Parathyroid adenoma (tissue), 2 donors: ENCODE results near the gene DEFB118.
"Not testable (repeated sequence)": the region's sequence is repeated elsewhere in the genome, so short reads cannot be mapped to it uniquely, and the experiment has no call there.

Experiments used
- H2AFZ ChIP-seq: fragments of 300-600 bp; sonication (generic); one replicate; pipeline ENCODE4 v1.7.0; 2017; ENCODE audit warnings: antibody characterized with exemption, mild to moderate bottlenecking
- H3K27ac ChIP-seq: fragments of 300-600 bp; sonication (generic); one replicate; pipeline ENCODE4 v1.7.0; 2017
- H3K27me3 ChIP-seq: fragments of 300-600 bp; sonication (generic); one replicate; pipeline ENCODE4 v1.7.0; 2017; ENCODE audit warnings: low read length; ENCODE audit not compliant: control insufficient read depth, insufficient read depth
- H3K36me3 ChIP-seq: fragments of 300-600 bp; sonication (generic); one replicate; pipeline ENCODE4 v1.7.0; 2017; ENCODE audit warnings: low read length; ENCODE audit not compliant: control insufficient read depth, insufficient read depth
- H3K4me1 ChIP-seq: fragments of 300-600 bp; sonication (generic); one replicate; pipeline ENCODE4 v1.7.0; 2017; ENCODE audit warnings: control low read depth
- H3K4me2 ChIP-seq: fragments of 300-600 bp; sonication (generic); one replicate; pipeline ENCODE4 v1.7.0; 2017; ENCODE audit warnings: low read length
- H3K4me3 ChIP-seq: fragments of 300-600 bp; sonication (generic); one replicate; pipeline ENCODE4 v1.7.0; 2017; ENCODE audit warnings: low read depth, low read length
- H3K79me2 ChIP-seq: fragments of 300-600 bp; sonication (generic); one replicate; pipeline ENCODE4 v1.7.0; 2017; ENCODE audit warnings: control low read depth
- H3K9ac ChIP-seq: fragments of 300-600 bp; sonication (generic); one replicate; pipeline ENCODE4 v1.7.0; 2017; ENCODE audit warnings: mild to moderate bottlenecking
- H3K9me3 ChIP-seq: fragments of 300-600 bp; sonication (generic); one replicate; pipeline ENCODE4 v1.7.0; 2017; ENCODE audit warnings: low read length; ENCODE audit not compliant: control insufficient read depth
- TF ChIP-seq, protein P1 (sequence below): fragments of 300-600 bp; sonication (generic); IDR thresholded peaks from one replicate; pipeline ENCODE4 v1.7.0; 2017; ENCODE audit warnings: antibody characterized with exemption, mild to moderate bottlenecking
- donor health status: primary hyperparathyroidism.

Gene DEFB118

DNA sequence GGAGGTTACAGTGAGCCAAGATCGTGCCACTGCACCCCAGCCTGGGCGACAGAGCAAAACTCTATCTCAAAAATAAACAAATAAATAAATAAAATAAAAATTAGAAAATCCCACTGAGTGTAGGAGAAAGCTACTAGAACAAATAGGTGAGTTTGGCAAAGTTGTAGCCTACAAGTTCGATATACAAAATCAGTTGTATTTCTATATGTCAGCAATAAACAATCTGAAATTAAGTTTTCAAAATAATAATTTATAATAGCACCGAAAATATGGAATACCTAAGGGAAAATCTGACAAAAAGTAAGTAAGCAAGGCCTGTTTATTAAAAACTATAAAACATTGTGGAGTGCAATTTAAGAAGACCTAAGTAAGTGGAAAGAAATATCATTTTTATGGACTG, 5.1 kb upstream of the DEFB118 start:
- H3K9me3 ChIP-seq: peaks cover 3% of the 10 kb centered on the region
- H3K27me3 ChIP-seq: no peaks in the 10 kb centered on the region
- H3K4me1 ChIP-seq: no peaks in the 10 kb centered on the region
- H3K9ac ChIP-seq: no peak overlapping the region
- no peak overlapping the region for H3K27ac ChIP-seq
- no peak overlapping the region for H3K4me3 ChIP-seq
- no peak overlapping the region for H2AFZ ChIP-seq
- no peaks in the 10 kb centered on the region for H3K79me2 ChIP-seq
- no peak overlapping the region for H3K4me2 ChIP-seq
- TF ChIP-seq, protein P1, sequence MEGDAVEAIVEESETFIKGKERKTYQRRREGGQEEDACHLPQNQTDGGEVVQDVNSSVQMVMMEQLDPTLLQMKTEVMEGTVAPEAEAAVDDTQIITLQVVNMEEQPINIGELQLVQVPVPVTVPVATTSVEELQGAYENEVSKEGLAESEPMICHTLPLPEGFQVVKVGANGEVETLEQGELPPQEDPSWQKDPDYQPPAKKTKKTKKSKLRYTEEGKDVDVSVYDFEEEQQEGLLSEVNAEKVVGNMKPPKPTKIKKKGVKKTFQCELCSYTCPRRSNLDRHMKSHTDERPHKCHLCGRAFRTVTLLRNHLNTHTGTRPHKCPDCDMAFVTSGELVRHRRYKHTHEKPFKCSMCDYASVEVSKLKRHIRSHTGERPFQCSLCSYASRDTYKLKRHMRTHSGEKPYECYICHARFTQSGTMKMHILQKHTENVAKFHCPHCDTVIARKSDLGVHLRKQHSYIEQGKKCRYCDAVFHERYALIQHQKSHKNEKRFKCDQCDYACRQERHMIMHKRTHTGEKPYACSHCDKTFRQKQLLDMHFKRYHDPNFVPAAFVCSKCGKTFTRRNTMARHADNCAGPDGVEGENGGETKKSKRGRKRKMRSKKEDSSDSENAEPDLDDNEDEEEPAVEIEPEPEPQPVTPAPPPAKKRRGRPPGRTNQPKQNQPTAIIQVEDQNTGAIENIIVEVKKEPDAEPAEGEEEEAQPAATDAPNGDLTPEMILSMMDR: no peak
- H3K36me3 ChIP-seq: no peaks in the 10 kb centered on the region

DNA sequence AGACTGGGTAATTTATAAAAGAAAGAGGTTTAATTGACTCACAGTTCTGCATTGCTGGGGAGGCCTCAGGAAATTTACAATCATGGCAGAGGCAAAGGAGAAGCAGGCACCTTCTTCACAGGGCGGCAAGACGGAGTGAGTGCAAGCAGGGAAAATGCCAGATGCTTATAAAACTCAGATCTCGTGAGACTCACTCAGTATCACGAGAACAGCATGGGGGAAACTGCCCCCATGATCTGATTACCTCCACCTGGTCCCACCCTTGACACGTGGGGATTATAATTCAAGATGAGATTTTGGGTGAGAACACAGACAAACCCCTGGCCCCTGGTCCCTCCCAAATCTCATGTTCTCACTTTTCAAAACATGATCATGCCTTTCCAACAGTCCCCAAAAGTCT, 4.1 kb upstream of the DEFB118 start:
- H3K9ac ChIP-seq, H3K9me3 ChIP-seq, H2AFZ ChIP-seq, H3K79me2 ChIP-seq, H3K4me2 ChIP-seq, H3K4me3 ChIP-seq, H3K27me3 ChIP-seq, H3K4me1 ChIP-seq, H3K27ac ChIP-seq, H3K36me3 ChIP-seq: not testable (repeated sequence)

DNA sequence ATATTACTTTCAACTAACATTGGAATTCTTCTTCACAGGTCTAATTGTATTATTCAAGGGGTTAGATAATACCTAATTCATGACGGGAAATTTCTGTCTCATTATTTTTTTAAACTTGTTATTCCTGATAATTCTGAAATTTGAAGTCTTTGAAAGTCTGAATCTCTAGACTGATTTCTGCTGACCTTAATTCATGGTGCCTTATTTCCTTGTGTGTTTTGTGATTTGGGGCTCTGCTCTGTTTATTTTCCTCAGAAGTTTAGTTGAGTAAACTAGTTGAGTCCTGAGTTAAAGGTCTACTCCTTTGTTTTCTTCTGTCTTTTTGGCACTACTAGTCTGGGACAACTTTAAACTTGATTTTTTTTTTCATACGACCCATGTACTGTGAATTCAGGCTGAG, 5.9 kb downstream of the DEFB118 start:
- Histone ChIP-seq H3K4me2 (no peak overlapping the region), H3K36me3 (no peaks in the 10 kb centered on the region), H3K9ac (no peak overlapping the region), H3K27ac (no peak overlapping the region), H3K4me3 (no peak overlapping the region), H3K27me3 (no peaks in the 10 kb centered on the region), H2AFZ (no peak overlapping the region), H3K79me2 (no peaks in the 10 kb centered on the region), H3K9me3 (no peaks in the 10 kb centered on the region), H3K4me1 (no peaks in the 10 kb centered on the region)
- TF ChIP-seq, protein P1: no peak

DNA sequence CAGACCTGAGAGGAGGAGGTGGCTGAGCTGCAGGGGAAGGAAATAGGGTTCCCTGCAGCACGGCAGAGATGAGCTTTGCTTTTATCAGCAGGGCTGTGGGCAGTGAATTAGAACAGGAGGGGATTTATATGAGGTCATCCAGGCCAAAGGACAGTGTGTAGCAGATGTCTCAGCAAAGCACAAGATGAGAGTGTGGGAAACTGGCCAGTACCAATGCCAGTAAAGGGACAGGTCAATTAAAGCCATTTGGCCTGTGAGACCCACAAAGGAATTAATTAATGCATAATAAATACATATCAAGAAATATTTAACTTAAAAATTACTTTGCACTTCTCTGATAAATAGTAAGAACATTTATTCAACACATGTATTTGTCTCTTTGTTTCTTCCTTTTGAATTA, 22.1 kb downstream of the DEFB118 start, which contains the start of gene DEFB119:
Gene DEFB119, minus strand, starts transcription at position 101 of the 400 bp plus-strand sequence. CDS start 107 bp downstream, outside the sequence.
- TF ChIP-seq, protein P1: no peak
- no peaks in the 10 kb centered on the region for H3K79me2 ChIP-seq

DNA sequence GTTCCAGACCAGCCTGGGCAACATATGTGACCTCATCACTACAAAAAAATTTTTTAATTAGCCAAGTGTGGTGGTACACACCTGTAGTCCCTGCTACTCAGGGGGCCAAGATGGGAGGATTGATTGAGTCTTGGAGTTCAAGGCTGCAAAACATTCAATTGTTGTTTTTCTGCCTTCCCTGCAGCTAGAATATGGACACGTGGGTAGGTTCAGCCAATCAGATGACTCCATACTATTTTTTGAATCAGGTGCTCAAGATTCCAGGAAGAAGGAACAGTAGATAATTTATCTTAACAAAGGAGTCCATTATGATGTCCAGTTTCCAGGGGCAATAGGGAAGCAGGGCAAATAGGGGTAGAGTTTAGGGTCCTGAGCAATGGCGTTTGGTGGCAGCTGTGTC, 24.4 kb downstream of the DEFB118 start:
- Histone ChIP-seq H3K79me2 (no peaks in the 10 kb centered on the region), H3K27me3 (no peaks in the 10 kb centered on the region), H3K9ac (no peak overlapping the region), H2AFZ (no peak overlapping the region), H3K36me3 (no peaks in the 10 kb centered on the region), H3K4me3 (no peak overlapping the region), H3K4me1 (no peaks in the 10 kb centered on the region), H3K27ac (no peak overlapping the region), H3K9me3 (no peaks in the 10 kb centered on the region), H3K4me2 (no peak overlapping the region)
- TF ChIP-seq, protein P1: no peak

More for the DNA sequence above, 22.1 kb downstream of the DEFB118 start, which contains the start of gene DEFB119:
- Histone ChIP-seq H3K27me3 (no peaks in the 10 kb centered on the region), H3K9me3 (no peaks in the 10 kb centered on the region), H3K4me2 (no peak within 1 kb of the TSS), H3K4me3 (no peak within 1 kb of the TSS), H3K27ac (no peak within 1 kb of the TSS), H3K4me1 (no peaks in the 10 kb centered on the region), H3K36me3 (no peaks in the 10 kb centered on the region), H2AFZ (no peak within 1 kb of the TSS), H3K9ac (no peak within 1 kb of the TSS)
